HepG2 (cell line): ENCODE results near the gene MRPL50. TPM values are rescaled to one million over a fixed set of nuclear protein-coding genes. Genes with fewer than 3 reads are reported as not detected.

Experiments used
- ASH2L ChIP-seq: fragments of 300-600, 200-600 bp; sonication (generic); IDR thresholded peaks from 2 replicates; pipeline ENCODE4 v1.7.0; 2017; ENCODE audit warnings: low read depth, mild to moderate bottlenecking, moderate library complexity, mixed read lengths, low read length; ENCODE audit not compliant: insufficient read length
- ATF7-NPFF ChIP-seq: sonication (generic); formaldehyde crosslinking; IDR thresholded peaks from 2 replicates; pipeline ENCODE4 v1.8.1; 2023; ENCODE audit warnings: mild to moderate bottlenecking, low read depth, missing genetic modification reagents, moderate library complexity
- CENPT ChIP-seq: sonication (generic); formaldehyde crosslinking; IDR thresholded peaks from 2 replicates; pipeline ENCODE4 v1.8.0; 2022; ENCODE audit warnings: low read depth, mild to moderate bottlenecking, moderate library complexity, missing genetic modification reagents
- ISL2 ChIP-seq: sonication (generic); formaldehyde crosslinking; IDR thresholded peaks from 2 replicates; pipeline ENCODE4 v1.5.0; 2020; ENCODE audit warnings: missing genetic modification reagents
- NBN ChIP-seq: fragments of 450-650 bp; conservative IDR thresholded peaks from 2 replicates; pipeline ENCODE4 v1.6.1; 2017
- NFE2L2 ChIP-seq: fragments of 150-350 bp; IDR thresholded peaks from 2 replicates; pipeline ENCODE4 v1.6.1; 2014; ENCODE audit warnings: low read length
- NR2C2 ChIP-seq: sonication (generic); formaldehyde crosslinking; IDR thresholded peaks from 2 replicates; pipeline ENCODE4 v1.4.0; 2020; ENCODE audit warnings: missing genetic modification reagents, mild to moderate bottlenecking, moderate library complexity, borderline replicate concordance
- POGZ ChIP-seq: sonication (generic); formaldehyde crosslinking; IDR thresholded peaks from 2 replicates; pipeline ENCODE4 v1.4.0; 2020; ENCODE audit warnings: mild to moderate bottlenecking, missing genetic modification reagents
- POLR2G ChIP-seq: fragments of 200-400 bp; formaldehyde crosslinking; IDR thresholded peaks from 2 replicates; pipeline ENCODE4 v1.6.1; 2018; ENCODE audit warnings: mild to moderate bottlenecking, low read depth, low read length, moderate library complexity
- RELA ChIP-seq: sonication (generic); formaldehyde crosslinking; IDR thresholded peaks from 2 replicates; pipeline ENCODE4 v1.4.0; 2020; ENCODE audit warnings: missing genetic modification reagents
- SIX1 ChIP-seq: sonication (generic); formaldehyde crosslinking; IDR thresholded peaks from 2 replicates; pipeline ENCODE4 v1.4.0; 2020; ENCODE audit warnings: missing genetic modification reagents, borderline replicate concordance
- SNAPC2 ChIP-seq: sonication (generic); formaldehyde crosslinking; IDR thresholded peaks from 2 replicates; pipeline ENCODE4 v1.8.1; 2022; ENCODE audit warnings: mild to moderate bottlenecking, missing genetic modification reagents
- ZEB1 ChIP-seq: IDR thresholded peaks from 2 replicates; pipeline ENCODE4 v1.6.1; 2012; ENCODE audit warnings: mild to moderate bottlenecking, low read depth, inconsistent platforms; ENCODE audit not compliant: insufficient replicate concordance
- ZNF136 ChIP-seq: sonication (generic); formaldehyde crosslinking; IDR thresholded peaks from 2 replicates; pipeline ENCODE4 v1.8.1; 2022; ENCODE audit warnings: low read depth, mild to moderate bottlenecking, moderate library complexity, missing genetic modification reagents
- ZNF501 ChIP-seq: sonication (generic); formaldehyde crosslinking; IDR thresholded peaks from 2 replicates; pipeline ENCODE4 v1.5.1; 2020; ENCODE audit warnings: mild to moderate bottlenecking, moderate library complexity, missing genetic modification reagents
- ZNF746 ChIP-seq: sonication (generic); formaldehyde crosslinking; IDR thresholded peaks from 2 replicates; pipeline ENCODE4 v1.8.0; 2022; ENCODE audit warnings: mild to moderate bottlenecking, missing genetic modification reagents
- ZSCAN20 ChIP-seq: sonication (generic); formaldehyde crosslinking; IDR thresholded peaks from 2 replicates; pipeline ENCODE4 v1.4.0; 2020; ENCODE audit warnings: missing genetic modification reagents, mild to moderate bottlenecking, borderline replicate concordance
- ZSCAN30 ChIP-seq: sonication (generic); formaldehyde crosslinking; IDR thresholded peaks from 2 replicates; pipeline ENCODE4 v1.5.0; 2020; ENCODE audit warnings: mild to moderate bottlenecking, missing genetic modification reagents
- polyA plus RNA-seq, 8 experiments: library from polyadenylated mRNA; depleted of rRNA in 3 of 8; stranded (reverse) in 7 of 8; unstranded in 1 of 8; fragments of >200 nt; fragmentation: Illumina TruSeq in 4 of 8; extraction: Trizol in 4 of 8; gene quantifications; 2 replicates each; pipeline versions ENCODE4 v1.2.1 to v1.2.3, GENCODE V29; 2011 to 2016; ENCODE audit warnings: low read depth in 4 of 8, missing spikeins in 1 of 8, mixed read lengths in 1 of 8; ENCODE audit not compliant: insufficient read depth in 1 of 8
- total RNA-seq, 5 experiments: library from RNA; depleted of rRNA; stranded (reverse); fragments of >200 nt; fragmentation: Illumina TruSeq; extraction: Trizol; gene quantifications; 2 replicates each; pipeline ENCODE4 v1.2.3, GENCODE V29; 2016; ENCODE audit warnings: low read depth in 1 of 5
- TF ChIP-seq, protein P1 (sequence below): IDR thresholded peaks from 2 replicates; pipeline ENCODE4 v1.6.1; 2012; ENCODE audit warnings: inconsistent platforms
- TF ChIP-seq, protein P2 (sequence below): sonication (generic); formaldehyde crosslinking; IDR thresholded peaks from 2 replicates; pipeline ENCODE4 v1.4.0; 2020; ENCODE audit warnings: missing genetic modification reagents; ENCODE audit errors: not compliant biosample characterization
- TF ChIP-seq, protein P3 (sequence below): sonication (generic); formaldehyde crosslinking; IDR thresholded peaks from 2 replicates; pipeline ENCODE4 v1.5.0; 2020; ENCODE audit warnings: missing genetic modification reagents
- TF ChIP-seq, protein P4 (sequence below): sonication (generic); formaldehyde crosslinking; IDR thresholded peaks from 2 replicates; pipeline ENCODE4 v1.8.0; 2022; ENCODE audit warnings: mild to moderate bottlenecking, missing genetic modification reagents
- TF ChIP-seq, protein P5 (sequence below): sonication (generic); formaldehyde crosslinking; IDR thresholded peaks from 2 replicates; pipeline ENCODE4 v1.5.0; 2020; ENCODE audit warnings: mild to moderate bottlenecking, missing genetic modification reagents, moderate library complexity

MRPL50 gene
- total and polyA plus RNA-seq, 2 of the 13 experiments (the other 11 are each of a cell fraction or from before 2014, with no cell fraction given) = 37.1 to 70.0 TPM

DNA sequence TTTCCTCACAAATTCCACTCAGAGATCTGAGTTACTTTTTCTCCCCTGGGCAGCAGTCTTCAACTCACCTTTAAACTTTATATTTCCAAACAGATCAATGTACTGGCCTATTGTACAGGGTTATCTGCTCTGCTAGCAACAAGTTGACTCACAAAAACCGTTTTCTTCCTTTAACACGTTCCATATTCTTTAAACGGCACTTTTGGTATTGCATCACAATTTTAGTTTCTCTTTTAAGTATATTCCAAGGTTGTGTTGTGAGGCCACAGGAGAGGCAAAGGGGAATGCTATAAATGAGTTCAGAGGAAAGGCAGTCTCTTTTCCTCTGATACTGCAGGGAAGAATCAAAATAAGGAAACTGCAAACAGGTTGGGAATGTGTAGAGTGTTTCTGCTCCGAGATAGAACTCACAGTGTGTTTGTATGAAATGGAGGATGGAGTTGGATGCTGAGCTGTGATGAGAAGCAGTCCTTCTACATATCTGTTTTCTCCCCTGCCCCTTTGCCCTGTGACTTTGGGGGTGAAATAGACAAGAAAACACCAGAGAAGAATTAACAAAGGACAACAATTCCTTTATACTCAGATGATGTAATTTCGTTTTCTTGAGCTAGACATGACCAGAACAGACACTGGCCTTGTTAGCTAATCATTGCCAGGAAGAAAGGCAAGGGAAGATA lies 47.1 kb upstream of the MRPL50 start (continued):
- TF ChIP-seq, protein P1, sequence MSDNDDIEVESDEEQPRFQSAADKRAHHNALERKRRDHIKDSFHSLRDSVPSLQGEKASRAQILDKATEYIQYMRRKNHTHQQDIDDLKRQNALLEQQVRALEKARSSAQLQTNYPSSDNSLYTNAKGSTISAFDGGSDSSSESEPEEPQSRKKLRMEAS = 0 out of 2 replicates have a peak, but pooled peaks have one; percentile 8
- TF ChIP-seq ZSCAN20 (CRISPR knock-in tag) (no peak), CENPT (CRISPR knock-in tag) (no peak), ASH2L (peak; percentile 94), ZNF746 (CRISPR knock-in tag) (no peak; the same call in 1 of the 2 replicates), NR2C2 (CRISPR knock-in tag) (peak; percentile 36; the same call in 1 of the 2 replicates), SIX1 (peak; percentile 48; the same call in 1 of the 2 replicates), POGZ (peak; percentile 71), POLR2G (0 out of 2 replicates have a peak, but pooled peaks have one; percentile 51), ZNF501 (CRISPR knock-in tag) (no peak), ZEB1 (no peak), ZSCAN30 (CRISPR knock-in tag) (no peak), ATF7-NPFF (CRISPR knock-in tag) (0 out of 2 replicates have a peak, but pooled peaks have one; percentile 5), NBN (no peak), ISL2 (CRISPR knock-in tag) (peak; percentile 15; the same call in 1 of the 2 replicates), ZNF136 (no peak), RELA (CRISPR knock-in tag) (no peak), NFE2L2 (no peak), SNAPC2 (CRISPR knock-in tag) (no peak)
- TF ChIP-seq, protein P2, sequence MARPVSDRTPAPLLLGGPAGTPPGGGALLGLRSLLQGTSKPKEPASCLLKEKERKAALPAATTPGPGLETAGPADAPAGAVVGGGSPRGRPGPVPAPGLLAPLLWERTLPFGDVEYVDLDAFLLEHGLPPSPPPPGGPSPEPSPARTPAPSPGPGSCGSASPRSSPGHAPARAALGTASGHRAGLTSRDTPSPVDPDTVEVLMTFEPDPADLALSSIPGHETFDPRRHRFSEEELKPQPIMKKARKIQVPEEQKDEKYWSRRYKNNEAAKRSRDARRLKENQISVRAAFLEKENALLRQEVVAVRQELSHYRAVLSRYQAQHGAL (CRISPR knock-in tag) = no peak
- TF ChIP-seq, protein P3, sequence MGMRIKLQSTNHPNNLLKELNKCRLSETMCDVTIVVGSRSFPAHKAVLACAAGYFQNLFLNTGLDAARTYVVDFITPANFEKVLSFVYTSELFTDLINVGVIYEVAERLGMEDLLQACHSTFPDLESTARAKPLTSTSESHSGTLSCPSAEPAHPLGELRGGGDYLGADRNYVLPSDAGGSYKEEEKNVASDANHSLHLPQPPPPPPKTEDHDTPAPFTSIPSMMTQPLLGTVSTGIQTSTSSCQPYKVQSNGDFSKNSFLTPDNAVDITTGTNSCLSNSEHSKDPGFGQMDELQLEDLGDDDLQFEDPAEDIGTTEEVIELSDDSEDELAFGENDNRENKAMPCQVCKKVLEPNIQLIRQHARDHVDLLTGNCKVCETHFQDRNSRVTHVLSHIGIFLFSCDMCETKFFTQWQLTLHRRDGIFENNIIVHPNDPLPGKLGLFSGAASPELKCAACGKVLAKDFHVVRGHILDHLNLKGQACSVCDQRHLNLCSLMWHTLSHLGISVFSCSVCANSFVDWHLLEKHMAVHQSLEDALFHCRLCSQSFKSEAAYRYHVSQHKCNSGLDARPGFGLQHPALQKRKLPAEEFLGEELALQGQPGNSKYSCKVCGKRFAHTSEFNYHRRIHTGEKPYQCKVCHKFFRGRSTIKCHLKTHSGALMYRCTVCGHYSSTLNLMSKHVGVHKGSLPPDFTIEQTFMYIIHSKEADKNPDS (CRISPR knock-in tag) = no peak
- TF ChIP-seq, protein P4, sequence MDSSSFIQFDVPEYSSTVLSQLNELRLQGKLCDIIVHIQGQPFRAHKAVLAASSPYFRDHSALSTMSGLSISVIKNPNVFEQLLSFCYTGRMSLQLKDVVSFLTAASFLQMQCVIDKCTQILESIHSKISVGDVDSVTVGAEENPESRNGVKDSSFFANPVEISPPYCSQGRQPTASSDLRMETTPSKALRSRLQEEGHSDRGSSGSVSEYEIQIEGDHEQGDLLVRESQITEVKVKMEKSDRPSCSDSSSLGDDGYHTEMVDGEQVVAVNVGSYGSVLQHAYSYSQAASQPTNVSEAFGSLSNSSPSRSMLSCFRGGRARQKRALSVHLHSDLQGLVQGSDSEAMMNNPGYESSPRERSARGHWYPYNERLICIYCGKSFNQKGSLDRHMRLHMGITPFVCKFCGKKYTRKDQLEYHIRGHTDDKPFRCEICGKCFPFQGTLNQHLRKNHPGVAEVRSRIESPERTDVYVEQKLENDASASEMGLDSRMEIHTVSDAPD = 0 out of 2 replicates have a peak, but pooled peaks have one; percentile 50
- TF ChIP-seq, protein P5, sequence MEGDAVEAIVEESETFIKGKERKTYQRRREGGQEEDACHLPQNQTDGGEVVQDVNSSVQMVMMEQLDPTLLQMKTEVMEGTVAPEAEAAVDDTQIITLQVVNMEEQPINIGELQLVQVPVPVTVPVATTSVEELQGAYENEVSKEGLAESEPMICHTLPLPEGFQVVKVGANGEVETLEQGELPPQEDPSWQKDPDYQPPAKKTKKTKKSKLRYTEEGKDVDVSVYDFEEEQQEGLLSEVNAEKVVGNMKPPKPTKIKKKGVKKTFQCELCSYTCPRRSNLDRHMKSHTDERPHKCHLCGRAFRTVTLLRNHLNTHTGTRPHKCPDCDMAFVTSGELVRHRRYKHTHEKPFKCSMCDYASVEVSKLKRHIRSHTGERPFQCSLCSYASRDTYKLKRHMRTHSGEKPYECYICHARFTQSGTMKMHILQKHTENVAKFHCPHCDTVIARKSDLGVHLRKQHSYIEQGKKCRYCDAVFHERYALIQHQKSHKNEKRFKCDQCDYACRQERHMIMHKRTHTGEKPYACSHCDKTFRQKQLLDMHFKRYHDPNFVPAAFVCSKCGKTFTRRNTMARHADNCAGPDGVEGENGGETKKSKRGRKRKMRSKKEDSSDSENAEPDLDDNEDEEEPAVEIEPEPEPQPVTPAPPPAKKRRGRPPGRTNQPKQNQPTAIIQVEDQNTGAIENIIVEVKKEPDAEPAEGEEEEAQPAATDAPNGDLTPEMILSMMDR (CRISPR knock-in tag) = no peak
